CD4-positive, alpha-beta T cell treated with Interleukin-6 at 100 ng/mL for 8 hours (primary cell): ENCODE results near the gene PLBD2.
A peak's percentile ranks its signal among the peaks of the same experiment; 100 is the strongest.

Experiments
- DNase-seq: peaks from one replicate; pipeline ENCODE4 v3.0.0-alpha.2; 2020; ENCODE audit warnings: mixed read lengths, low spot score

PLBD2 gene, protein sequence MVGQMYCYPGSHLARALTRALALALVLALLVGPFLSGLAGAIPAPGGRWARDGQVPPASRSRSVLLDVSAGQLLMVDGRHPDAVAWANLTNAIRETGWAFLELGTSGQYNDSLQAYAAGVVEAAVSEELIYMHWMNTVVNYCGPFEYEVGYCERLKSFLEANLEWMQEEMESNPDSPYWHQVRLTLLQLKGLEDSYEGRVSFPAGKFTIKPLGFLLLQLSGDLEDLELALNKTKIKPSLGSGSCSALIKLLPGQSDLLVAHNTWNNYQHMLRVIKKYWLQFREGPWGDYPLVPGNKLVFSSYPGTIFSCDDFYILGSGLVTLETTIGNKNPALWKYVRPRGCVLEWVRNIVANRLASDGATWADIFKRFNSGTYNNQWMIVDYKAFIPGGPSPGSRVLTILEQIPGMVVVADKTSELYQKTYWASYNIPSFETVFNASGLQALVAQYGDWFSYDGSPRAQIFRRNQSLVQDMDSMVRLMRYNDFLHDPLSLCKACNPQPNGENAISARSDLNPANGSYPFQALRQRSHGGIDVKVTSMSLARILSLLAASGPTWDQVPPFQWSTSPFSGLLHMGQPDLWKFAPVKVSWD

GRCh38 chr12:113358381-113359132 lies at the start of gene PLBD2:
Gene PLBD2, plus strand, starts transcription at chr12:113358587. Its CDS starts 14 bp downstream, at chr12:113358601.
- peak; percentile 96 for DNase-seq

DNA sequence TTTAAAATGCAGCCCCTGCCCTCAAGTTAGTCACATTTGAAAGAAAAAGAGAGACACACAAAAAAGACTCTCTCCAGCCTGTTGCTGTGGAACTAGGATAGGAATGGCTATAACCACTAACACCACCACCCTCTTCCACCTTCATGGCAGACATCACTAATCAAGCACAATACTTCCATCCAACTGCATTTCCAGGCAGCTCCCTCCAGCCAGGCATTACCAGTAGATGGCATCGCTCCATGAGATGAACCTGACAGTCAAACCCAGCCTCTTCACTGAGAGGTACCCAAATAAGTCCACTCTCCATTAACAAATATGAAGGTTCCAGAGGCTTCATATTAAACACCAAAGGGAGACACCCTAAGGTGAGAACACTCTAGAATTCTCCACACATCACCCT lies 47.9 kb upstream of the PLBD2 start:
- no peak for DNase-seq

DNA sequence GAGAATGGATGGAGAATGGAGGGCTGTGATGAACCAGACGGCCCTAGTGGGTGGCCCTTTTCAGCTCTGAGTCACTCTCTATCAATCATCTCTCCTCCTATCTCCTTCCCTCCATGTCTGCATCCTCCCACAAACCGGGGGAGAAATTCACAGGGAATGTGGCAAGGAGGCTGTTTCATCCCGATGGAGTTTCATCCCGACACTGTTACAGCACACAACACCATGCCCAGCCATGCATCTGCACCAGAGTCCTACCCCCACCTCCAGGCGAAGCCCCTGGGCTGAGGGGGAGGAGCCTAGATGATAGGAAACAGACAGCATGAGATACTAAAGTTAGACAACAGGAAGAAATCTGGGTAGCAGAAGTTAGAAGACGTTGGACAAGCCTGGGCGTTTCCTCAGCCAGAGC lies 44.3 kb upstream of the PLBD2 start:
- DNase-seq = no peak

- DNase-seq = no peak
Measured at GRCh38 chr12:113315358-113315757, 43.0 kb upstream of the PLBD2 start.

- DNase-seq = no peak
Measured at GRCh38 chr12:113316155-113316554, 42.2 kb upstream of the PLBD2 start.

- DNase-seq = no peak
Measured at GRCh38 chr12:113317122-113317521, 41.3 kb upstream of the PLBD2 start.

- DNase-seq = no peak
Measured at GRCh38 chr12:113318046-113318656, 40.2 kb upstream of the PLBD2 start.

GRCh38 chr12:113318900-113319628 lies 39.3 kb upstream of the PLBD2 start:
- no peak for DNase-seq

DNA sequence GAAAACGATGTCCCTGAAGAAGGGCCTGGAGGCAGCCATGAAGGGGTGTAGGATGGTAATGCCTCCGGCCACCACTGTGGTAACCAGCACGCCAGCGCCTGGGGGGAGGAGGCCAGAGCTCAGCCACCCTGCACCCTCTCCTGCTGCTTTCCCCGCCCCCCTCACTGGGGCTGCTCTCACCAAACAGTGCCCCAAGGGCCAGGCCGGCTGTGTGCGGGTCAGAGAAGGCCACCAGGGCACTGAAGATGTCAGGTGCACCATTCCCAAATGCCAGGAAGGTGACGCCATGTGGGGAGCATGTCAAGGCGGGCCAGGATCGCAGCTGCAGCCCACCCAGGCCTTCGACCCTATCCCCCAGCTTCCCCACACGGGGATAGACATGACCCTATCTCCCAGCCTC lies 38.0 kb upstream of the PLBD2 start:
- DNase-seq = no peak

GRCh38 chr12:113322343-113322742 lies 36.0 kb upstream of the PLBD2 start:
- DNase-seq = no peak

DNA sequence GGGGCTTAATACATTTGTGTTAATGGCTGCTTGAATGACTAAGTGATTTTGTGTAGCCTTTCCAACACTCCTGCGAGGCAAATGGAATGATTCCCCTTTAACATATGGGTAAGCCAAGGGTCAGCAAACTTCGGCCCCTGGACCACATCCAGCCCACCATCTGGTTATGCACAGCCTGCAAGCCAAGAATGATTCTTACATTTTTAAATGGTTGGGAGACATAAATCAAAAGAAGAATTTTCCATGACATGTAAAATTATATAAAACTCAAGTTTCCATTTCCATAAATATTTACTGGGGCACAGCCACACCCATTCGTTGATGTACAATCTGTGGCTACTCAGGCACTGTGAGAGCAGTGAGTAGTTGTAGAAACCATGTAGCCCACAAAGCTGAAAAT lies 32.5 kb upstream of the PLBD2 start:
- DNase-seq = no peak

GRCh38 chr12:113326775-113327395 lies 31.5 kb upstream of the PLBD2 start:
- DNase-seq = no peak

GRCh38 chr12:113328368-113328889 lies 30.0 kb upstream of the PLBD2 start:
- no peak for DNase-seq

- no peak for DNase-seq
Measured at GRCh38 chr12:113329022-113329790, 29.2 kb upstream of the PLBD2 start.

DNA sequence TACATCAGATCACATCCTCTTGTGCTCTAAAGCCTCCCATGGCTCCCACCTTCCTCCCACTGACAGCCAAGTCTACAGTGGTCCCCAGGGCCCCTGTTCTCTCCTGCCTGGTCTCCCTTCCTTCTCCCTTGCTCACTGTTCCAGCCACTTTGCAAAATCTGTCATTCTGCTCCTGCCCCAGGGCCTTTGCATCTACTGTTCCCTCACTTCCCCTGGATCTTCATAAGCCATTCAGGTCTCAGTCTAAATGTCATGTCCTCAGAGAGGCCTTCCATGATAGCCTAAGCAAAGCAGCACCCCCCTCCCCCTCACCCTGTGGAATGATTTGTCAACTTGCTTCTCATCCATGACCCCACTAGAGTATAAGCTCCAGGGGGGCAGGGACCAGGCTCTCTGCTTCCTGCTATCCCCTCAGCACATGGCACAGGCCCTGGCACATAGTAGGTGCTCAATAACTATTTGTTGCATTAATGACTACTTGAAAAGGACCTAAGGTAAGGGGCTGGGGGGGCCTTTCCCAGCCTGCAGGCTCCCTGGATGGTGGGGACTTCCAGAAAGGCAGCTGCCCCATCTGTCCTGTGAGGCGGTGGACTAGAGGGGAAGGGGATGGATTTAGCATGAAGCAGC lies 28.5 kb upstream of the PLBD2 start:
- no peak for DNase-seq

GRCh38 chr12:113330505-113330904 lies 27.9 kb upstream of the PLBD2 start:
- no peak for DNase-seq

GRCh38 chr12:113332688-113333417 lies 25.5 kb upstream of the PLBD2 start:
- DNase-seq = no peak

DNA sequence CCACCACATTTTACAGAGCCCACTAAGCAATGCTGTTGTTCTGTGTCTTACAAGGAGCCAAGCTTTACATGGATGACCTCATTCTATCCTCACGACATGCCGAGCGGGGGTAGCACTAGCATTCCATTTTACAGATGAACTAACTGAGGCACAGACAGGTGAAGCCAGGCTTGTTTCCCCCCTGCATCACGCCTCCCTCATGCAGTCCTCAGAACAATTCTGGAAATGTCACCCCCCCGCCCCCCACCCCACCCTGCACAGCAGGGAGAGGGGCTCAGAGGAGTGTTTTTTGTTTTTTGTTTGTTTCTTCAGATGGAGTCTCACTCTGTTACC lies 25.0 kb upstream of the PLBD2 start:
- DNase-seq = no peak
